Stimulated activated CD8-positive, alpha-beta memory T cell treated with anti-CD3 and anti-CD28 coated beads, Interleukin-7, amount 100 ng/mL, for 24 hours (primary cell): Measurements from ENCODE around the gene SRRM2.

Experiments used
- DNase-seq: peaks from one replicate; pipeline ENCODE4 v3.0.0-alpha.2; 2020; ENCODE audit warnings: low read depth

The SRRM2 gene

GRCh38 chr16:2762711-2763110 lies 10.3 kb downstream of the SRRM2 start:
- DNase-seq, result no peak

- no peak for DNase-seq
Measured at GRCh38 chr16:2763173-2763572, 10.7 kb downstream of the SRRM2 start.

- no peak for DNase-seq
Measured at GRCh38 chr16:2764718-2765117, 12.3 kb downstream of the SRRM2 start.

- no peak for DNase-seq
Measured at GRCh38 chr16:2765462-2766404, 13.3 kb downstream of the SRRM2 start.

GRCh38 chr16:2766430-2767139 lies 14.1 kb downstream of the SRRM2 start:
- no peak for DNase-seq

GRCh38 chr16:2767140-2767731 lies 14.8 kb downstream of the SRRM2 start:
- DNase-seq, result no peak

- DNase-seq, result no peak
Measured at GRCh38 chr16:2767891-2768290, 15.5 kb downstream of the SRRM2 start.

- no peak for DNase-seq
Measured at GRCh38 chr16:2768403-2769089, 16.1 kb downstream of the SRRM2 start.

- DNase-seq, result no peak
Measured at GRCh38 chr16:2769100-2769529, 16.7 kb downstream of the SRRM2 start.

GRCh38 chr16:2769675-2770056 lies 17.2 kb downstream of the SRRM2 start:
- no peak for DNase-seq

- DNase-seq, result no peak
Measured at GRCh38 chr16:2770057-2770951, 17.9 kb downstream of the SRRM2 start.

- DNase-seq, result no peak
Measured at GRCh38 chr16:2771496-2772402, 19.3 kb downstream of the SRRM2 start.

- no peak for DNase-seq
Measured at GRCh38 chr16:2773188-2773968, 20.9 kb downstream of the SRRM2 start.

GRCh38 chr16:2774161-2774891 lies 21.9 kb downstream of the SRRM2 start:
- DNase-seq, result no peak

- DNase-seq, result no peak
Measured at GRCh38 chr16:2775131-2775716, 22.8 kb downstream of the SRRM2 start.

- no peak for DNase-seq
Measured at GRCh38 chr16:2775765-2776499, 23.5 kb downstream of the SRRM2 start.

- no peak for DNase-seq
Measured at GRCh38 chr16:2776500-2777139, 24.2 kb downstream of the SRRM2 start.
